Esophagus muscularis mucosa (tissue), 4 donors: ENCODE data around the gene JARID2. TPM values are rescaled to one million over a fixed set of nuclear protein-coding genes. Genes with fewer than 3 reads are reported as not detected.

Experiments
- DNase-seq: peaks from one replicate; pipeline ENCODE4 v3.0.0-alpha.2; 2017; ENCODE audit errors: extremely low spot score
- H3K27ac ChIP-seq, 4 donors: fragments of 200-600 bp; sonication (generic); replicated peaks in 1 of 4; 1 replicate in 3 of 4; 2 replicates in 1 of 4; pipeline ENCODE4 v1.5.1; 2016 to 2019; ENCODE audit warnings: mild to moderate bottlenecking in 1 of 4
- H3K27me3 ChIP-seq, 4 donors: fragments of 200-600 bp; sonication (generic); one replicate each; pipeline versions ENCODE4 v1.5.1 to v1.6.0; 2016 to 2019
- H3K36me3 ChIP-seq, 4 donors: fragments of 200-600 bp; sonication (generic); one replicate each; pipeline ENCODE4 v1.5.1; 2016 to 2019
- H3K4me1 ChIP-seq, 4 donors: fragments of 200-600 bp; sonication (generic); one replicate each; pipeline ENCODE4 v1.5.1; 2016 to 2019
- H3K4me3 ChIP-seq, 4 donors: fragments of 200-600 bp; sonication (generic); 1 replicate in 2 of 4; 2 replicates in 2 of 4; pipeline ENCODE4 v1.5.1; 2016 to 2019; ENCODE audit warnings: mild to moderate bottlenecking in 4 of 4, moderate library complexity in 1 of 4
- H3K9me3 ChIP-seq, 4 donors: fragments of 200-600 bp; sonication (generic); 1 replicate in 3 of 4; 2 replicates in 1 of 4; pipeline ENCODE4 v1.5.1; 2016 to 2019
- CTCF ChIP-seq, 3 experiments: fragments of 200-600 bp in 2 of 3; fragments of 450-650 bp in 1 of 3; sonication (generic) in 2 of 3; IDR thresholded peaks; one replicate each; pipeline ENCODE4 v1.5.1; 2017 to 2019; ENCODE audit warnings: antibody characterized with exemption in 3 of 3, mild to moderate bottlenecking in 2 of 3, moderate library complexity in 1 of 3
- EP300 ChIP-seq: sonication (generic); formaldehyde crosslinking; IDR thresholded peaks from one replicate; pipeline ENCODE4 v1.6.1; 2017; ENCODE audit warnings: antibody characterized with exemption
- POLR2A ChIP-seq: fragments of 450-650 bp; IDR thresholded peaks from one replicate; pipeline ENCODE4 v1.6.1; 2017; ENCODE audit warnings: antibody characterized with exemption, moderate library complexity, mild to moderate bottlenecking, low read depth
- POLR2AphosphoS5 ChIP-seq, 2 donors: sonication (generic); formaldehyde crosslinking; IDR thresholded peaks; one replicate each; pipeline ENCODE4 v1.6.1; 2017; ENCODE audit warnings: antibody characterized with exemption in 2 of 2
- WGBS: methylation state at CpG from one replicate; pipeline ENCODE4 v1.1.5; 2018; 5-methylcytosine and 5-hydroxymethylcytosine counted together
- intact Hi-C: fragments of 100-400 bp; cut with DNase I; formaldehyde crosslinking; loops from one replicate; pipeline ENCODE4 v1.15.1; 2023
- total RNA-seq, 4 donors: library from RNA; depleted of rRNA; stranded (reverse); fragments of >200 nt; gene quantifications; one replicate each; pipeline versions ENCODE4 v1.1.0 to v1.2.1, GENCODE V29; 2016

The JARID2 gene
- total RNA-seq, 4 donors from 2014 or later, result 5.8 to 10.4 (median 8.1) TPM

DNA sequence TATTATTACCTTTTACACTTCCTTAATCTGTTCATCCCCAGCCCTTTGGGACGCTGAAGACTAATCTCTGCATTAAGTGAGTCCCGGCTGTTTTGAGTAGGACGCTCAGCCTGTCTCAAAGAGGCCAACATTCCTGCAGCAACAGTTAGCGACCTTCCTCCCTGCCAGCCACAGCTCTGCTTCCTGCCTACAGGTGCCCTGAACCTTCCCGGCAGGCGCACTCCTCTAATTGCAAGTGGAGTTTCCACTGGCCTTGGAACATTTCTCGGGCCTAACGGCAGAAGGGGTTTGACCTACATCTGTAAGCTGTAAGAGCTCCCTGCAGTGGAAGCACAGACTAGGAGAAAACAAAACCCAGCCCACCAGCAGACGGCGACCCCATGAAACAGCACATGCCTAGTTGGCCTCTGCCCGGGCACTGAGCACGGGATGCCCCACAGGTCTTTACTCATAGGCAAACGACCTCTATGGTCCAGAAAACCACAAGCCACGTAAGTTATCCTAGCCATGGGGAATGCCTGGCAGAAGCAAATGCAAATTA lies 279.1 kb downstream of the JARID2 start:
- H3K36me3 ChIP-seq, result peaks cover 5 to 73% (median 49%) of the 10 kb centered on the region in 4 donors
- intact Hi-C loops, result no loop called here
- no peak for DNase-seq
- H3K27me3 ChIP-seq, result no peaks in the 10 kb centered on the region
- 97% methylated on average over 7 of the region's 14 CpGs for WGBS
- peaks cover 0 to 18% (median 13%) of the 10 kb centered on the region in 4 donors for H3K4me1 ChIP-seq
- H3K9me3 ChIP-seq, result no peaks in the 10 kb centered on the region
- no peak overlapping the region for H3K27ac ChIP-seq
- TF ChIP-seq EP300 (no peak), POLR2A (no peak), POLR2AphosphoS5 (IDR thresholded peaks at IDR 0.05) (no peak), CTCF (IDR thresholded peaks at IDR 0.05) (no peak)
- H3K4me3 ChIP-seq, result no peak overlapping the region

- intact Hi-C loops, result no loop called here
- no peak for TF ChIP-seq CTCF (IDR thresholded peaks at IDR 0.05)
- no peak for TF ChIP-seq POLR2AphosphoS5 (IDR thresholded peaks at IDR 0.05)
- no peak for TF ChIP-seq EP300
- TF ChIP-seq POLR2A, result no peak
- peaks cover 5 to 74% (median 45%) of the 10 kb centered on the region in 4 donors for H3K36me3 ChIP-seq
- no peaks in the 10 kb centered on the region for H3K27me3 ChIP-seq
- WGBS, result 96% methylated on average over 13 of the region's 13 CpGs
- H3K4me1 ChIP-seq, result peaks cover 0 to 15% (median 11%) of the 10 kb centered on the region in 4 donors
- H3K9me3 ChIP-seq, result no peaks in the 10 kb centered on the region
- no peak for DNase-seq
- H3K27ac ChIP-seq, result no peak overlapping the region
- no peak overlapping the region for H3K4me3 ChIP-seq
Observed at GRCh38 chr6:15526212-15526701, 280.4 kb downstream of the JARID2 start.

GRCh38 chr6:15527838-15528617 lies 282.2 kb downstream of the JARID2 start:
- no peak for DNase-seq
- intact Hi-C loops, result no loop called here
- Histone ChIP-seq H3K4me1 (no peaks in the 10 kb centered on the region), H3K27me3 (no peaks in the 10 kb centered on the region), H3K36me3 (peaks cover 5 to 74% (median 38%) of the 10 kb centered on the region in 4 donors), H3K4me3 (no peak overlapping the region), H3K27ac (no peak overlapping the region), H3K9me3 (no peaks in the 10 kb centered on the region)
- WGBS, result 87% methylated on average over 11 of the region's 12 CpGs
- TF ChIP-seq POLR2A, result no peak
- TF ChIP-seq EP300, result no peak
- no peak for TF ChIP-seq POLR2AphosphoS5 (IDR thresholded peaks at IDR 0.05)
- no peak for TF ChIP-seq CTCF (IDR thresholded peaks at IDR 0.05)

GRCh38 chr6:15528870-15529269 lies 283.0 kb downstream of the JARID2 start:
- intact Hi-C loops, result no loop called here

More at GRCh38 chr6:15528870-15529269, 283.0 kb downstream of the JARID2 start:
- DNase-seq, result no peak
- Histone ChIP-seq H3K27me3 (no peaks in the 10 kb centered on the region), H3K27ac (no peak overlapping the region), H3K4me1 (no peaks in the 10 kb centered on the region), H3K4me3 (no peak overlapping the region), H3K9me3 (no peaks in the 10 kb centered on the region), H3K36me3 (peaks cover 2 to 70% (median 33%) of the 10 kb centered on the region in 4 donors)
- TF ChIP-seq POLR2AphosphoS5 (IDR thresholded peaks at IDR 0.05) (no peak), POLR2A (no peak), CTCF (IDR thresholded peaks at IDR 0.05) (no peak), EP300 (no peak)
- WGBS, result 96% methylated on average over 9 of the region's 9 CpGs
